GM21515 (cell line): ENCODE results near the gene AKTIP.
"Not testable (repeated sequence)": the region's sequence is repeated elsewhere in the genome, so short reads cannot be mapped to it uniquely, and the experiment has no call there.

Experiments
- ATAC-seq: cut with Tn5 transposase; IDR thresholded peaks from one replicate; pipeline ENCODE4 v1.9.1; 2021; ENCODE audit not compliant: unreplicated experiment

Gene AKTIP

GRCh38 chr16:53515811-53516210, 12.8 kb upstream of the AKTIP start:
- ATAC-seq: no peak

GRCh38 chr16:53515259-53515658, 12.2 kb upstream of the AKTIP start:
- no peak for ATAC-seq

GRCh38 chr16:53512795-53513194, 9.8 kb upstream of the AKTIP start:
- ATAC-seq: not testable (repeated sequence)

GRCh38 chr16:53511403-53512280, 8.6 kb upstream of the AKTIP start:
- no peak for ATAC-seq

- ATAC-seq: no peak
Measured at GRCh38 chr16:53511084-53511402, 8.0 kb upstream of the AKTIP start.

- no peak for ATAC-seq
Measured at GRCh38 chr16:53510704-53511070, 7.7 kb upstream of the AKTIP start.

GRCh38 chr16:53509906-53510703, 7.1 kb upstream of the AKTIP start:
- no peak for ATAC-seq

GRCh38 chr16:53507464-53508179, 4.6 kb upstream of the AKTIP start:
- no peak for ATAC-seq

GRCh38 chr16:53506254-53506653, 3.2 kb upstream of the AKTIP start:
- no peak for ATAC-seq

GRCh38 chr16:53504665-53505064, 1.7 kb upstream of the AKTIP start:
- ATAC-seq: no peak

GRCh38 chr16:53503991-53504663, 1.1 kb upstream of the AKTIP start:
- ATAC-seq: no peak

GRCh38 chr16:53503270-53503923, 388 bp upstream of the AKTIP start:
- peak; percentile 96 for ATAC-seq

GRCh38 chr16:53501216-53501859, 1.7 kb downstream of the AKTIP start:
- ATAC-seq: no peak

GRCh38 chr16:53498984-53499383, 4.0 kb downstream of the AKTIP start:
- ATAC-seq: no peak

- ATAC-seq: no peak
Measured at GRCh38 chr16:53495325-53495724, 7.7 kb downstream of the AKTIP start.

GRCh38 chr16:53494636-53495035, 8.4 kb downstream of the AKTIP start:
- ATAC-seq: no peak

- ATAC-seq: no peak
Measured at GRCh38 chr16:53492503-53492902, 10.5 kb downstream of the AKTIP start.

- ATAC-seq: no peak
Measured at GRCh38 chr16:53489755-53490154, 13.3 kb downstream of the AKTIP start.

GRCh38 chr16:53486230-53486629, 16.8 kb downstream of the AKTIP start:
- ATAC-seq: no peak

- no peak for ATAC-seq
Measured at GRCh38 chr16:53484542-53484941, 18.5 kb downstream of the AKTIP start.
